ENCODE data around the gene ADARB1.

DNA sequence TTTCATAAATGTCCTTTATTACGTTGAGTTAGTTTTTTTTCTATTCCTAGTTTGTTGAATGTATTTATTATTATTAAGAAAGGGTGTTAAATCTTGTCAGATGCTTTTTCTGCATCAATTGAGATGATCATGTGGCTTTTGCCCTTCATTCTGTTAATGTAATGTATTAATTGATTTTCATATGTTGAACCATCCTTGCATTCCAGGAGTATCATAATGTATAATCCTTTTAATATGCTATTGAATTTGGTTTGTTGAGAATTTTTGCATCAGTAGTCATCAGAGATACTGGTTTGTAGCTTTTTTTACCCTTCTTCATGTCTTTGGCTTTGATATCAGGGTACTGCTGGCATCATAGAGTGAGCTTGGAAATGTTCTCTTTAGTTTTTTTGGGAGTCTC lies 113.3 kb downstream of the ADARB1 start:
- TF ChIP-seq POLR2A (IDR thresholded peaks at IDR 0.05) (no peak), EP300 (IDR thresholded peaks at IDR 0.05) (no peak)

Data from ovary (tissue), 1 donor.